Fibroblast of skin of scalp (primary cell): Measurements from ENCODE around the gene TRIO.

Experiments
- DNase-seq: peaks from one replicate; pipeline ENCODE4 v3.0.0-alpha.2; 2013

The TRIO gene

GRCh38 chr5:14123551-14123950, 19.6 kb upstream of the TRIO start:
- DNase-seq: no peak

DNA sequence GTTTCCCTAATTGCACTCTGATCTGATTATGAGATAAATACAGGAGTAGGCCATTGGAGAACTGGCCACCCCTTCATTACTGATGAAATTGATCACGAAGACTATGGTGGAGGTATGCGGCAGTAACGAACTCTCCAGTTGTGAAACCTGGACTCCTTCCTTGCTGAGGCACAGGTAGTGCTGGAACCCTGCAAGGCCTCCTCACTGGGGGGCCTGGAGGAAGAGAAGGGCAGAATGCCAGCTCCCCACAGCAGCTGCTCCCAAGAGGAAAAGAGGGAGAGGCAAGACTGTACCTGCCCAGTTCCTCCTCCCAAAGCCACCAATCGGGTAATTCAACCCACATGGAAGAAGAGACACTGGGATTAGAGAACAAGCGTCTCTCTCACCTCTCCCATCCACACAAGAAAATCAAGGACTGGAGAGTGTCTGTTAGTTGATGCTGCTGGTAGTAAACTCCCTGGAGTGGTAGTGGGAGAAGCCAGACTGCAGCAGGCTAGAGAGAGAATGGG, 19.1 kb upstream of the TRIO start:
- DNase-seq: no peak

GRCh38 chr5:14125262-14125661, 17.9 kb upstream of the TRIO start:
- no peak for DNase-seq

DNA sequence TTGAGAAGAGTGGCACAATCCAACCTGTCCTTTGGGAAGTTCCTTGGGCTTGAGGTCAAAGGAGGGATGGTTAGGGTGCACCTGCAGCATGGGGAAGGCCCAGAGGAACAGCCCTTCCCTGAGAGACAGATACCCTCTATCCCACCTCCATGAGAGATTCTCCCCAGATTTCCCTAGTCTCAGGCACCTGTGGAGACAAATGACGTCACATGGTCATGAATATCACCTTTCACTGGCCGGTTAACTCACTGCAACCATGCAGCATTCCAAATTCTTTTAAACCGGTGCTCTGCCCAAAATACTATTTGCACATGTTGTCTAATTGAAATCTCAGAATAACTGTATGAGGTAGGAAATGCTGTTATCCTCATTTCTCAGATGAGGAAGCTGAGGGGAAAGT, 15.6 kb upstream of the TRIO start:
- no peak for DNase-seq

GRCh38 chr5:14128079-14128478, 15.1 kb upstream of the TRIO start:
- DNase-seq: no peak

GRCh38 chr5:14129123-14129522, 14.0 kb upstream of the TRIO start:
- DNase-seq: no peak

GRCh38 chr5:14131855-14132503, 11.2 kb upstream of the TRIO start:
- DNase-seq: no peak

- DNase-seq: no peak
Measured at GRCh38 chr5:14133394-14133793, 9.7 kb upstream of the TRIO start.

- DNase-seq: no peak
Measured at GRCh38 chr5:14134083-14134482, 9.1 kb upstream of the TRIO start.

GRCh38 chr5:14134771-14135170, 8.4 kb upstream of the TRIO start:
- no peak for DNase-seq

- DNase-seq: no peak
Measured at GRCh38 chr5:14135621-14136020, 7.5 kb upstream of the TRIO start.

DNA sequence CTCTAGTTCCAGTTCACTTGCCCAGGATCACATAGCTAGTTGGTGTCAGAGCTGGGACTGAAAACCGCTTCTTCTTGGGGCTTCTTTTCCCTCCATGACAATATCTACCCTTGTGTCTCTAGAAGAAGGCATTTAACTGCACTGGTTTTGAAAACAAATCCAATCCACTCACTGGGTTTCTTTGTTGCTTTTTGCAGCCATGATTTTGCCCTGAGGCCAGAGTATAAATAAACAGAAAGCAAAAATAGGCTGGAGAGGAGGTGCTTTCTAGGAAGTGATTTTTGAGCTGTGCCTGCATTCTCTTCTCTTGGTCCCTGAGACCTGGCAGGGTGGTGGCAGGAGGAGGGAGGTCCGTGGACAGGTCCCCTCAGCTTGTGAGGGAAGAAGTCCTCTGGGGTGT, 6.9 kb upstream of the TRIO start:
- no peak for DNase-seq

DNA sequence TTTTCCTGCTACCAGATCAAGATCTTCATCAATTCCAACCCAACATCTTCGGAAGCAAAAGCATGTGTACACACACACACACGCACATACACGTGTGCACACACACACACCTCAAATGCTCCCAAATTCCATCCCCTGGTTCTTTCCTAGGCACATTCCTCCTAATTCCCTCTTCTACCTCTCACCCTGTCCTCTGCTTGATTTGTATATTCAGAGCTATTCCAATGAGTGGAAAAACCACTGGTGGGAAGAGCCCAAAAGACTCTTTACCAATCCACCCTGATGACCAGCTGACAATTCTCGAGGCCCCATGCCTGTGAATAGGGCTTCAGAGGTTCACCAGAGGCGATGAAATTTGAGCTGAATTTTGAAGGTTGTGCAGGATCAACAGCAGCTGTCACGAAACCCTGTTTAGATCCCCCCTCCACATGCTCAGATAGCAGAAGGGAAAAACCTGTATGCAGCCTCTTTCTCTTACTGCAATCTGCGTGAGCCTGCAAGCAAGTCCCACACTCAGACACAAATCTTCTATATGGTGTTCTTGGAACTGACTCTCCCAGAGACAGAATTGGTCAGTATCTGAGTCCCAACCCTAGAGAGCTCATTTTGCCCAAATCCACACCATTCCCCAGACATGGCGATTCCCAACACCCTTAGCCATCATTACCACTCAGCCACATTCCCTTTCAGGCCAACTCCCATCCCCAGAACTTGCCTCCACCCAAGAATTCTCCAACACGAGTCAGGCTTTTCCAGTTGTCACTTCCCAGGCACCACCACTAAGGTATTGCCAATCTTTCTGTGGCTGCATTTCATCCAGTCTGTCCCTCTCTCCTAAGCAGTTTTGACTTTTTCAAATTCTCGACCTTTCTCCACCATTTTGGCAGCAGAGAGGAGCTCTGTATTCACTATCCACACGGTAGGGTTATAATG, 4.3 kb upstream of the TRIO start:
- no peak for DNase-seq

- no peak for DNase-seq
Measured at GRCh38 chr5:14141764-14142163, 1.4 kb upstream of the TRIO start.

- peak; percentile 39 for DNase-seq
Measured at GRCh38 chr5:14142202-14142826, 828 bp upstream of the TRIO start.

DNA sequence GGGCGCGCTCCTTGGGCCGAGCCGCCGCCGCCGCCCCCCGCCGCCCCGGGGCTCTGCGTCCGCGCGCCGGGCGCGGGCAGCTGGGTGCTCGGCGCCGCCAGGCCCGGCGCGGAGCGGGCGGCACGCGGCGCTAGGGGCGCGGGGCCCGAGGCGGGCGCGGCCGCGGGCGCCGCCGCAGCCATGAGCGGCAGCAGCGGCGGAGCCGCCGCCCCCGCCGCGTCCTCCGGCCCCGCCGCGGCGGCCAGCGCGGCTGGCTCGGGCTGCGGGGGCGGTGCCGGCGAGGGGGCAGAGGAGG, 351 bp downstream of the TRIO start:
- DNase-seq: no peak

DNA sequence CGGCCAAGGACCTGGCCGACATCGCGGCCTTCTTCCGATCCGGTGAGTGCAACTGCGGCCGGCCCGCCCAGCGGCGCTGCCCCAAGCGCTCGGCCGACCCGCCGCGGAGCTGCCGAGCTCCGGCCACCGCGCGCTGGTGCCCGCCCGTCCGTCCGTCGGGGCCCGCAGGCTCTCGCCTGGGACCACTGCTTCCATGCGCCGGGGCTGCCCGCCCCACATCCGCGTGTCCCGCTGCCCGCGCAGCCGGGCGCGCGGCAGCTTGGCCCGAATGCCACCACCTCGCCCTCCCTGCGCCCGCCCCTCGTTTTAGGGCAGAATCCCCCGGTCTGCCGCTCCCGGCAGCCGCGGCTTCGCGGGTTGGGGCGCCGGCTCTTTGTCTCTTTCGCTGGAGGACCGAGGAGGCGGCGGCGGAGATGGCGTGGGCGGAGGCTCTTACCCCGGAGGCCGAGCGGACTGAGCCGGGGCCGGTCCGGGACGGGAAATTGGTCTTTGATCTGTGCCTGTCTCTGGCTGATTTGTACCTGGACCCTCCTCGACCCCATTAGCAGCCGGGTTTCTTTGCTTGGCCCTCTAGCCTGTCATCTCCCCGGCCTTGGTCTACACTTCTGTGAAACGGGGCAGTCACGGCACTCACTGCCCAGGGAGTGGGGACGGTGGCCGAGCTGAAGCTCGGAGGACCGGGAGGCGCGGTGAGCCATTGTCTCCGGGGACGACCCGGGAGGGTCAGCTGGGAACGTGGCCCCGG, 871 bp downstream of the TRIO start:
- DNase-seq: no peak

GRCh38 chr5:14144586-14145434, 1.7 kb downstream of the TRIO start:
- peak; percentile 82 for DNase-seq

- no peak for DNase-seq
Measured at GRCh38 chr5:14145435-14146334, 2.5 kb downstream of the TRIO start.

- DNase-seq: no peak
Measured at GRCh38 chr5:14146725-14147124, 3.6 kb downstream of the TRIO start.

DNA sequence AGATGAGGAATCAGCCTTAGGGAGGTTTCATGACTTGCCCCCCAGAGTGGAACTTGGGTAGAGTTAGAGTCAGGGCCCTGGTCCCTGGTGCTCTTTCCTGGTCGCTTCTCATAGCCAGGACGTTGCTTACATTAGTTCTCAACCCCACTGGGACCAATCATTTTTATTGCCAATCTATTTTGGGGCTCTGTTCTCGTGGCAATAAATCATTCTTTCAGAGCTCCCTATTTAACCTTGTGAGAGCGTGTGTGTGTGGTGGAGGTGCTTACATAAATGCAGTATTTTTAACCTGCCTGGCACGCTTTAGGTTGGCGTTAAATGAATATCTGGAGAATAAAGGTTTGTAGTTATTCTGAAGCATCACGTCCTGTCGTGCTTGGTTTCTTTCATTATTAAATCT, 4.1 kb downstream of the TRIO start:
- DNase-seq: no peak
